Measurements from ENCODE around the gene PXDN.

The PXDN gene

GRCh38 chr2:1744446-1745170 lies at the start of gene PXDN:
Gene PXDN, minus strand, starts transcription at chr2:1744515. Its CDS starts 60 bp downstream, at chr2:1744455.
- CTCF ChIA-PET: no interaction called here
- no peaks in the 10 kb centered on the region for H3K4me1 ChIP-seq (ENCODE audit: control insufficient read depth, insufficient read depth, low read length)
- peak within 1 kb of the TSS; percentile 45 for H3K4me3 ChIP-seq (ENCODE audit: low read depth, low read length)
- no peaks in the 10 kb centered on the region for H3K9me3 ChIP-seq (ENCODE audit: control insufficient read depth, insufficient read depth, low read depth, low read length)
- peak within 1 kb of the TSS; percentile 56; the same call in 1 of the 2 replicates for H3K27ac ChIP-seq (ENCODE audit: extremely low read depth, low read depth, low read length)
- TF ChIP-seq GLI4 (tag by site-specific recombination; IDR thresholded peaks at IDR 0.05) (no peak), IKZF3 (tag by site-specific recombination; IDR thresholded peaks at IDR 0.05) (no peak), ATF2 (tag by site-specific recombination; IDR thresholded peaks at IDR 0.05; ENCODE audit: low read depth) (no peak), ZFP41 (tag by site-specific recombination; IDR thresholded peaks at IDR 0.05; ENCODE audit: borderline replicate concordance) (no peak), KLF8 (tag by site-specific recombination; IDR thresholded peaks at IDR 0.05) (no peak), ZNF335 (tag by site-specific recombination; conservative IDR thresholded peaks at IDR 0.05) (no peak; the same call in 1 of the 2 replicates), ZNF473 (tag by site-specific recombination; IDR thresholded peaks at IDR 0.05) (no peak), ZNF138 (tag by site-specific recombination; IDR thresholded peaks at IDR 0.05; ENCODE audit: borderline replicate concordance) (no peak)
- TF ChIP-seq, protein P1, sequence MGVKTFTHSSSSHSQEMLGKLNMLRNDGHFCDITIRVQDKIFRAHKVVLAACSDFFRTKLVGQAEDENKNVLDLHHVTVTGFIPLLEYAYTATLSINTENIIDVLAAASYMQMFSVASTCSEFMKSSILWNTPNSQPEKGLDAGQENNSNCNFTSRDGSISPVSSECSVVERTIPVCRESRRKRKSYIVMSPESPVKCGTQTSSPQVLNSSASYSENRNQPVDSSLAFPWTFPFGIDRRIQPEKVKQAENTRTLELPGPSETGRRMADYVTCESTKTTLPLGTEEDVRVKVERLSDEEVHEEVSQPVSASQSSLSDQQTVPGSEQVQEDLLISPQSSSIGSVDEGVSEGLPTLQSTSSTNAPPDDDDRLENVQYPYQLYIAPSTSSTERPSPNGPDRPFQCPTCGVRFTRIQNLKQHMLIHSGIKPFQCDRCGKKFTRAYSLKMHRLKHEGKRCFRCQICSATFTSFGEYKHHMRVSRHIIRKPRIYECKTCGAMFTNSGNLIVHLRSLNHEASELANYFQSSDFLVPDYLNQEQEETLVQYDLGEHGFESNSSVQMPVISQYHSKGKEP (tag by site-specific recombination; IDR thresholded peaks at IDR 0.05): no peak
- POLR2A ChIA-PET: no interaction called here
- peaks cover 0 to 3% of the 10 kb centered on the region in 2 experiments; a peak in 1 of 3 replicates for H3K36me3 ChIP-seq (ENCODE audit: control insufficient read depth in 2 of 2, insufficient read depth in 1 of 2, low read length in 2 of 2)

DNA sequence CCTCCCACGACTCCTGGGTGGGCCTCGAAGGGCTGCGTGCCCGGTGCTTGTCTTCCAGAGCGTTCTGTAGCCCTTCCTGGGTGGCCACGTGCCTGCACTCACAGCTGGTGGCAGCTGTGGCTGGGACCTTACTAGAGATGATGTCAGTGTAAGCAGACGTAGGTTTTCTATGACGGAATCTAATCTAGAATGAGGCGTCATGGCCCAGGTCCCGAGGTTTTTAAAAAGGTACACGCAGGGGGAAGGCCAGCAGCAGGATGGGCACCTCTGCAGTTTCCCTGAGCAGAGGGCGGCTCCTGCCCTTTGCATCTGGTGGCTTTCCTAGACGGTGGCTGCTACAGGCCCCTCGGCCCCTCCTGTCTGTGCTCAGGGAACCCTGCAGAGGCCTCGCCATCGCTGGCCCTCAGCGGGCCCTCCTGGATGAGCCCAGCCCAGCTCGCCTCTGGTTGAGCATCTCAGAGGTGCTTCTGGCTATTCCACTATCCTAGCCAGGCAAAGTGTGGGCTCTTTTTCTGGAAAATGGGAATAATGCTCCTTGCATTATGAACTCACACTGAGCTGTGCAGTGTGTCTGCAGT lies 49.6 kb upstream of the PXDN start:
- peaks cover 14% of the 10 kb centered on the region for H3K4me1 ChIP-seq (ENCODE audit: control insufficient read depth, insufficient read depth, low read length)
- H3K36me3 ChIP-seq (ENCODE audit: control insufficient read depth in 2 of 2, insufficient read depth in 1 of 2, low read length in 2 of 2): no peaks in the 10 kb centered on the region
- ChIA-PET CTCF (interaction anchor here (1.4 kb wide), 1 partner anchor 15 kb away, joined by 4 read pairs; no protein-coding TSS in a partner anchor), POLR2A (no interaction called here)
- no peak overlapping the region for H3K27ac ChIP-seq (ENCODE audit: extremely low read depth, low read depth, low read length)
- no peaks in the 10 kb centered on the region for H3K9me3 ChIP-seq (ENCODE audit: control insufficient read depth, insufficient read depth, low read depth, low read length)
- H3K4me3 ChIP-seq (ENCODE audit: low read depth, low read length): no peak overlapping the region
- TF ChIP-seq ELK4 (IDR thresholded peaks at IDR 0.05; ENCODE audit: borderline replicate concordance, low read depth, low read length) (no peak), PRDM4 (tag by site-specific recombination; IDR thresholded peaks at IDR 0.05) (no peak), GLIS1 (tag by site-specific recombination; IDR thresholded peaks at IDR 0.05) (0 out of 2 replicates have a peak, but pooled peaks have one; percentile 2)

All from HEK293 (cell line).